ENCODE results near the gene PCDH15.

GRCh38 chr10:54449056-54449455 lies 352.0 kb downstream of the PCDH15 start:
- TF ChIP-seq ZBTB8A (CRISPR knock-in tag; IDR thresholded peaks at IDR 0.05; ENCODE audit: borderline replicate concordance, low read depth) (no peak), HOMEZ (CRISPR knock-in tag; IDR thresholded peaks at IDR 0.05; ENCODE audit: low read depth) (no peak), TP53 (CRISPR knock-in tag; conservative IDR thresholded peaks at IDR 0.05) (no peak), ZNF792 (CRISPR knock-in tag; IDR thresholded peaks at IDR 0.05) (no peak), SMARCE1 (IDR thresholded peaks at IDR 0.05; ENCODE audit: borderline replicate concordance) (no peak), ZNF354B (CRISPR knock-in tag; IDR thresholded peaks at IDR 0.05) (no peak), RBAK (CRISPR knock-in tag; IDR thresholded peaks at IDR 0.05) (no peak), RAD21 (CRISPR knock-in tag; IDR thresholded peaks at IDR 0.05) (no peak), KLF13 (CRISPR knock-in tag; IDR thresholded peaks at IDR 0.05) (no peak), DPF2 (CRISPR knock-in tag; IDR thresholded peaks at IDR 0.05; ENCODE audit: borderline replicate concordance, low read depth) (no peak)

All from HepG2 (cell line).